Neural progenitor cell (in vitro differentiated cells): Measurements from ENCODE around the gene MDP1.

Experiments
- CTCF ChIP-seq: fragments of 200-600 bp; sonication (generic); IDR thresholded peaks from 2 replicates; pipeline ENCODE4 v1.5.1; 2017; ENCODE audit warnings: antibody characterized with exemption, mild to moderate bottlenecking
- EZH2 ChIP-seq: fragments of 200-600 bp; sonication (generic); IDR thresholded peaks from 2 replicates; pipeline ENCODE4 v1.6.1; 2017; ENCODE audit warnings: antibody characterized with exemption, mild to moderate bottlenecking, moderate library complexity
- EZH2phosphoT487 ChIP-seq: fragments of 200-600 bp; sonication (generic); IDR thresholded peaks from 2 replicates; pipeline ENCODE4 v1.6.1; 2017; ENCODE audit warnings: antibody characterized with exemption

- TF ChIP-seq CTCF = peak; percentile 73
- TF ChIP-seq EZH2 = no peak
- TF ChIP-seq EZH2phosphoT487 = no peak
These were observed at the start of gene MDP1 for GRCh38 chr14:24215495-24216344.
